T-helper 17 cell (primary cell): ENCODE results near the gene PAIP2. TPM values are rescaled to one million over a fixed set of nuclear protein-coding genes. Genes with fewer than 3 reads are reported as not detected.

Experiments used
- ATAC-seq: fragments of 150-1000 bp; cut with Tn5 transposase; 2 replicates; pipeline ENCODE4 v1.10.0; 2021; ENCODE audit warnings: mild to moderate bottlenecking, moderate library complexity
- DNase-seq, 3 donors: peaks; one replicate each; pipeline versions ENCODE4 v3.0.0 to v3.0.0-alpha.2; 2020 to 2021
- H3K9me3 ChIP-seq: one replicate; pipeline ENCODE4 v1.7.0; 2013; ENCODE audit warnings: low read length, mild to moderate bottlenecking; ENCODE audit not compliant: control insufficient read depth, poor library complexity, severe bottlenecking
- H3K27ac Mint-ChIP-seq: one replicate; pipeline ENCODE4 v1.8.0; 2022; ENCODE audit warnings: mild to moderate bottlenecking, moderate library complexity, mixed read lengths
- H3K27me3 Mint-ChIP-seq: one replicate; pipeline ENCODE4 v1.8.0; 2022; ENCODE audit warnings: mixed read lengths
- H3K36me3 Mint-ChIP-seq: one replicate; pipeline ENCODE4 v1.8.0; 2022; ENCODE audit warnings: low read depth, mixed read lengths
- H3K4me1 Mint-ChIP-seq: one replicate; pipeline ENCODE4 v1.8.0; 2022; ENCODE audit warnings: mild to moderate bottlenecking, mixed read lengths
- H3K4me3 Mint-ChIP-seq: one replicate; pipeline ENCODE4 v1.8.0; 2022; ENCODE audit warnings: mild to moderate bottlenecking, moderate library complexity, mixed read lengths
- total RNA-seq, 4 donors: library from RNA in 2 of 4; stranded (reverse) in 2 of 4; gene quantifications; one replicate each; pipeline ENCODE4 v1.2.3 and lab custom pipeline; 2022 to 2026

Gene PAIP2
- total RNA-seq, 2 donors from 2014 or later: 106 to 123 TPM

DNA sequence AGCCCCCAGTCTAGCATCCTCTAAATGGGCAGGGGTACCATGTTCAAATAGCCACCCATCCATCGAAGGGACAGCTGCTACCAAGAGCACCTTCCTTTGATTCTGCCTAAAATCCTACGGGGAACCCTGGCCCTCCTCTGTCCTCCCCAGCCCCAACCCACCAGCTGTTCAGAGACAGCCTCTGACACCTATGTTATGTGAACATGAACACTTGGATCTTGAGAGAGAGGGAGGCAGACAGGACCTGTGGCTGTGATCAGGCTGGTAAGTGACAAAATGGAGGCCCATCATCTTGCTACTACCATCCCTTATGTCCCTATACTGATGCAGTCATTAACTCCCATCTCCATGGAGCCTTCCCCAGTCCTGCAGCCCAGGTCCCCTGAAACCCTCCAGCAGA is 33.3 kb downstream of the PAIP2 start:
- Mint-ChIP-seq H3K27me3 (no peaks in the 10 kb centered on the region), H3K36me3 (no peaks in the 10 kb centered on the region), H3K4me1 (peaks cover 6% of the 10 kb centered on the region), H3K4me3 (no peak overlapping the region), H3K27ac (peak overlapping the region; percentile 3)
- H3K9me3 ChIP-seq: no peaks in the 10 kb centered on the region
- ATAC-seq: no peak
- no peak for DNase-seq

DNA sequence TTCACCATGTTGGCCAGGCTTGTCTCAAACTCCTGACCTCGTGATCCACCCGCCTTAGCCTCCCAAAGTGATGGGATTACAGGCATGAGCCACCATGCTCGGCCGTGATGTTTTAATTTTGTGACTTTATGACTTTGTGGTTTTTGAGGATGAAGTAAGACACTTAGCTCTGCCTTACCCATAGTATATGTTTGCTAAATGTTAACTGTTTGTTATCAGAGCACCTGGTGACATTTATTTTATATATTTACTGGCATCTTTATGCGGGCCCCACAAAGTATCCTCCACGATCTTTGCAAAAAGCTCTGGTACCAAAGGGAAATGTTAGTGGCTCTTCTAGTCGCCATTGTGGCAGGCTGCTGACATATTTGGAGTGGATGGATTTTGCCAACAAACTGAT is 34.7 kb downstream of the PAIP2 start:
- ATAC-seq (no peak), DNase-seq (no peak)
- no peak overlapping the region for H3K27ac Mint-ChIP-seq
- peaks cover 6% of the 10 kb centered on the region for H3K4me1 Mint-ChIP-seq
- H3K4me3 Mint-ChIP-seq: no peak overlapping the region
- no peaks in the 10 kb centered on the region for H3K9me3 ChIP-seq
- no peaks in the 10 kb centered on the region for H3K36me3 Mint-ChIP-seq
- H3K27me3 Mint-ChIP-seq: no peaks in the 10 kb centered on the region

DNA sequence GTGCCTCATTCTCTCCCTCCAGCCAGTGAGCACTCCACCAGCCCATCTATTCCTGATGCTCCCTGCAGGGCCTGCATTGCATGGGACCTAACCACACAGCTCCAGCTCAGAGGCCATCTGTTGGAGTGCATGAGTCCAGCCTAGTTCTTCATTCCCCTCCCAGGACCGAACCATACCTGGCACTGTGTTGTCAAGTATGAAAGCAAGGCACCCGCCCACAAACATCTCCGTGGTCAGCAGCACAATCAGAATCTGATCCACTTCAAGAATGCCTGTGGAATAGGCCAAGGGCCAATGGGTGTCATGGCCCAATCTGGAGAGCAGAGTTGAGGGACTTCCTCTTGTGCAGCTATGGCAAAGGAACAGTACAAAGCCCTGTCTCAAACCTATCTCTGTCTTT is 35.6 kb downstream of the PAIP2 start:
- Mint-ChIP-seq H3K36me3 (no peaks in the 10 kb centered on the region), H3K4me1 (peaks cover 6% of the 10 kb centered on the region), H3K27me3 (no peaks in the 10 kb centered on the region), H3K27ac (no peak overlapping the region), H3K4me3 (no peak overlapping the region)
- no peaks in the 10 kb centered on the region for H3K9me3 ChIP-seq
- DNase-seq (no peak), ATAC-seq (no peak)

DNA sequence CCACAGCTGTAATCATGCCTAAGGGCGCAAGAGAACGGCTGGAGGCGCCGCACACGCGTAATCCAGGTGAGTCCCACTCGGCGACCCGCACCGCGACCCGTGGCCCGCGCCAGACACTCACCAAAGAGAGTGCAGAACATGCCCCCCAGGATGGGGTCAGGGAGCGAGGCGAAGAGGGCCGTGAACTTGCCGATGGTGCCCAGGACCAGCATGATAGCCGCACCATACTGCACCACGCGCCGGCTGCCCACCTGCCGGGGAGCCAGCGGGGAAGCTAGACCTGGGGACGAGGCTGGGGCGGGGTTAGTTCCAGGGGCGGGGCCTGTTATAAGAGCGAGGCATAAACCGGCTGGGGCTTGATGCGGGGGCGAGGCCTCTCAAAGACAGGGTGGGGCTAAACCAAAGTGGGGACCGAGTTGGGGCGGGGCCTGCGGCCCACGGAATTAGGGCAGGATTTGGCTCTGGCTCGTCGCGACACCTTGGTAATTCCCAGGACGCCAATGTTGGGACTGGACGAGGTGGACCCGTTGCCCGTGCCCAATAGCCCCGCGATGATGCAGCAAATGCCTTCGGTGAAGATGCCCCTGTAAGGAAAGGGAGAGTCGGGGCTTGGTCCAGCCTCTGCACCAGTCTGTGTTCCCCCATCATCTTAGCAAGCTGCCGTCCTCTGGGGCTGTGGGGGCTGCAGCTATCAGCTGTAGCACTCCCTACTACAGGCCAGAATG is 36.6 kb downstream of the PAIP2 start:
- Mint-ChIP-seq H3K36me3 (no peaks in the 10 kb centered on the region), H3K4me1 (peaks cover 6% of the 10 kb centered on the region), H3K27ac (no peak overlapping the region), H3K4me3 (no peak overlapping the region), H3K27me3 (no peaks in the 10 kb centered on the region)
- ATAC-seq: no peak
- no peaks in the 10 kb centered on the region for H3K9me3 ChIP-seq
- no peak for DNase-seq

DNA sequence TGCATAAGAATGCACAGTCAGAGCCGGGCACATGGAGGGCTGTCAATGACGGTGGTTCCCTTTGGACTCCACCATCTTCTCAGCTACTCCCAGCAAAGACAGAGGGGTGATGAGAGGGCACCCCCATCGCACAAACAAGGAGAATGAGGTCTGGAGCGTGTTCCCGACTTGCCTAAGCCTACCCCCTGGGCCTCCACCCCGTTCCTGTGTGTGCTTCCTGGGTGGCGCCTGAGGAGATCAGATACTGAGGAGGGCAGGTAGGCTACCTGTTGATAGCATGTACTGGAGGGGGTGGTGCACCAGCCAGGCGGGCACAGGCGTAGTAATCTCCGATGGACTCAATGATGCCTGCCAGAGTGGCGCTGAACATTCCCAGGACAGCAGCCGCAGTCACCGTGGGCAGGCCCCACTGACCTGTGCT is 37.3 kb downstream of the PAIP2 start:
- Mint-ChIP-seq H3K4me1 (peaks cover 6% of the 10 kb centered on the region), H3K27me3 (no peaks in the 10 kb centered on the region), H3K4me3 (no peak overlapping the region), H3K27ac (no peak overlapping the region), H3K36me3 (no peaks in the 10 kb centered on the region)
- DNase-seq (no peak), ATAC-seq (no peak)
- no peaks in the 10 kb centered on the region for H3K9me3 ChIP-seq

DNA sequence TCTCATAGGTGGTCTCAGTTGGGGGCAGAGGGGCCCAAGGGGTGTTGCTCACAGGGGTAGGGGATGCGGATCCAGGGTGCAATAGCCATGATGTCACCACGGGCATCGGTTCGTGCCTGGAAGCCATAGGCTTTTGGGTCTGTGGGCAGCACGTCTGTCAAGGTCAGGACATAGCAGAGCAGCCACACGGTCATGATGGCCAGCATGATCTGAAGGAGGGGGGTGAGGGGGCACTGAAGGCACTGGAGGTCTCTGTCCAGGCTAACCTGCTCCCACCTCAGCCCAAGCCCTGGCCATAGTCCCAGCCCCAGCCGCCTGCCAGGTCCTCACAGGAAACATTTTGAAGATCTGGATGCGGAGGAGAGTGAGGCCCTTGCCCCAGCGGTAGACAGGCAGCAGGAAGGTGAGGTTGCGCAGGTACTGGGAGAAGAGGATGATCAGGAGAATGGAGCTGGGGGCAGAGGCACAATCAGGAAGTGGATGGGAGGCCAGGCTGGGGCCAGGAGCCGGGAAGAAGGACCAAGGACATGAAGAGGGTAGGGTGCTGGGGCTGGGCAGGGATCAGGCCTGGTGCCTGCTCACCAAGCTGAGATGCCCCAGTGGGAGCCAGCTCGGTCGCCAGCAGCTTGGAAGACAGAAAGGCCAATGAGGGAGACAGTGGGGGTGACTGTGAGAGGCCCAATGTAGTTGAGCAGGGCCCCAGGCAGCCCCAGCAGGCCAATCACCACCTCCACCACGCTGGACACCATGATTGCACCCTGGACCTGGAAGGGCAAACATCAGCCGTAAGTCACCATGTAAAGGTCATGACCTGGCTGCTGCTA is 38.2 kb downstream of the PAIP2 start:
- no peaks in the 10 kb centered on the region for H3K36me3 Mint-ChIP-seq
- no peaks in the 10 kb centered on the region for H3K9me3 ChIP-seq
- H3K27me3 Mint-ChIP-seq: no peaks in the 10 kb centered on the region
- DNase-seq (no peak), ATAC-seq (no peak)
- peak overlapping the region; percentile 28 for H3K4me3 Mint-ChIP-seq
- no peak overlapping the region for H3K27ac Mint-ChIP-seq
- H3K4me1 Mint-ChIP-seq: peaks cover 11% of the 10 kb centered on the region

DNA sequence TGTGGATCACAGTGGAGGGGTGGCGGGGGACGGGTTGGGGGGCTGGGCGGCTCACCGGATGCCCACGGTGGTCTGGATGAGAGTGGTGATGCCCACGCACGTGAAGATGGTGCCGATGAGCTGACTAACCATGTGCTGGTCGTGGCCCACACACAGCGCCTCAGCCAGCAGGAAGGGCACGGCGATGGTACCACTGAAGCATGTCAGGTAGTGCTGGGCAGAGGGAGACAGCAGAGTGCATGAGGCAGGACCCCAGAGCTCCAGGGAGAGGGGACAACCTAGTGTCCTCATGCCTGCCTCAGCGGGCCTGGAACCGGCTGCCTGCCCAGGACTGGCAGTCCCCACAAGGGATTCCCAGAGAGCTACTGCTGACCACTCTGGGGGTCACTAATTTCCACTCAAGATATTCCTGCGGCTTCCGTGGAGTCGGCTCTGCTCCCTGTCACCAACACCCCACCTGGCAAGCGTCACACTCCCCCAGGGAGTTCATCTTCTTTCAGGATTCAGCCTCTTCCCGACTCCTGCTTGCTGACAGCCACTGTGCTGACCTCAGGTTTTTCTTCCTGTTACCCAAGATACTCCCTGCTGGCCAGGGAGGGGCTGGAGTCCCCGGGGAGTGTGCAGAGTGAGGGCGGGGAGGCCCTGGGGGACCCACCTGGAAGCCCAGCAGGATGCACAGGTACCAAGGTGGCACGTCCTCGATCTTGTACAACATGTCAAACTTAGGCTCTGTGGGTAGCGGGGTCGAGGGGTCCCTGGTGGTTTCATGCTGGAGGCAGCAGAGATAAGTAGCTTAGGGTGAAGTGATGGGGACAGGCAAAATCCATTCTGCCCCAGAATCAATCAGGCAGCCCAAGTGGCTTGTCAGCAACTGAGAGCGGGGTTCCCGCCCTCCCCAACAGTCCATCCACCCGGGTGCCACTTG is 40.4 kb downstream of the PAIP2 start:
- peak overlapping the region; percentile 9 for H3K27ac Mint-ChIP-seq

DNA sequence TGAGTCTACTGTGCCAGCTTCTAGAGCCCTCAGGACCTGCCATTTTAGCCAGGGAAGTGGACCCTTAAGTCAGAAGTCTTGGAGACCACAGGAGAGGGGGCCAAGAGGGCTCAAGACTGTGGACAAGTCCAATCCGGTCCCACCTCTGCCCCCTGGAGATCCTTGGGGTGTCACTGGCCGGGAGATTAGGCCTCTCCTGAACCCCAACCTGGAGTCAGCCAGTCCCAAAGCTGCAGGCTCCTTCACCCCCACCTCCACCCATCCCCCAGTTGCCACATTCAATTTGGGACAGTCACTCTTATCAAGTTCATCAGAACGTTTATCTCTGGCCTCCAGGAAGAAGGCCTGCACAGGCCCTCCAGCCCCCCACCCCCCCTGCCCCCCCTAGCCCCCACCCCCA is 41.2 kb downstream of the PAIP2 start:
- H3K4me1 Mint-ChIP-seq: peaks cover 16% of the 10 kb centered on the region
- H3K27ac Mint-ChIP-seq: peak overlapping the region; percentile 9
- no peaks in the 10 kb centered on the region for H3K9me3 ChIP-seq
- no peaks in the 10 kb centered on the region for H3K27me3 Mint-ChIP-seq
- no peaks in the 10 kb centered on the region for H3K36me3 Mint-ChIP-seq
- ATAC-seq (no peak), DNase-seq (no peak)
- H3K4me3 Mint-ChIP-seq: no peak overlapping the region

More for the DNA sequence above, 40.4 kb downstream of the PAIP2 start:
- no peaks in the 10 kb centered on the region for H3K27me3 Mint-ChIP-seq
- H3K36me3 Mint-ChIP-seq: no peaks in the 10 kb centered on the region
- no peak overlapping the region for H3K4me3 Mint-ChIP-seq
- DNase-seq (no peak), ATAC-seq (no peak)
- H3K9me3 ChIP-seq: no peaks in the 10 kb centered on the region
- H3K4me1 Mint-ChIP-seq: peaks cover 16% of the 10 kb centered on the region

DNA sequence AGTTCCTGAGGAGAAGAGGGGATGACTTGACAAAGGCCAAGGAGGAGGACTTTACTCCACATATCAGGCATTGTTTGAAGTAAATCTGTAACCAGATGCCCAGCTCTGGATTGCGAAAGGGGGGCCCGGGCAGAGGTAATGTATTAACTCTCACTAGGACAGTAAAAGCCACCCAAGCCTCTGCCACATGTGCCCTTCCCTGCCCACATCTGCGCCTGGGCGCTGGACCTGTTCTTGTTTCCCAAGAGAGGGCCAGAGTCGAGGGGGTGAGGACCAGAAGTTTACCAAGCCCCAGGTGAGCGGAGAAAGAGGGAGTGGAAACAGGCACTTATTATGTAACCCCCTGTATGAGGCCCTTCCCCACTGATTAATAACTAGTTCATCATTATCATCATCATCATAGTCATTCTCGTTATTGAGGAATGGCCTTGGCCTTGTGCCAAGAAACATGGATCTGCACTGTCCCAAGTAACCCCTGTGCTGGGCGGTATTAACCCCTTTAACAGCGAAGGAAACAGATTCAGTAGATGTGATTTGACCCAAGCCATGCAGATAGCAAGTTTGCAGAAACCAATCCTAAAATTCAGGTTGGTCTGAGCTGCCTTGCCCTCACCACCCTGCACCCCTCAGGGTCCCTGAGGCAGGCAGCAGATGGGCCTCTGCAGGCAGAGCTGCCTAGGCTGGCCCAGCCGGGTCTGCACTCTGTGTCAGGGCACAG is 41.8 kb downstream of the PAIP2 start, which contains the start of gene SLC23A1:
SLC23A1 (minus strand) TSS at position 23 of the 718 bp plus-strand sequence. CDS start 44 bp downstream, outside the sequence.
- H3K27ac Mint-ChIP-seq: peak within 1 kb of the TSS; percentile 93
- no peak within 1 kb of the TSS for H3K4me3 Mint-ChIP-seq
- DNase-seq (no peak), ATAC-seq (no peak)
- no peaks in the 10 kb centered on the region for H3K27me3 Mint-ChIP-seq
- H3K36me3 Mint-ChIP-seq: no peaks in the 10 kb centered on the region
- no peaks in the 10 kb centered on the region for H3K9me3 ChIP-seq
- peaks cover 16% of the 10 kb centered on the region for H3K4me1 Mint-ChIP-seq

DNA sequence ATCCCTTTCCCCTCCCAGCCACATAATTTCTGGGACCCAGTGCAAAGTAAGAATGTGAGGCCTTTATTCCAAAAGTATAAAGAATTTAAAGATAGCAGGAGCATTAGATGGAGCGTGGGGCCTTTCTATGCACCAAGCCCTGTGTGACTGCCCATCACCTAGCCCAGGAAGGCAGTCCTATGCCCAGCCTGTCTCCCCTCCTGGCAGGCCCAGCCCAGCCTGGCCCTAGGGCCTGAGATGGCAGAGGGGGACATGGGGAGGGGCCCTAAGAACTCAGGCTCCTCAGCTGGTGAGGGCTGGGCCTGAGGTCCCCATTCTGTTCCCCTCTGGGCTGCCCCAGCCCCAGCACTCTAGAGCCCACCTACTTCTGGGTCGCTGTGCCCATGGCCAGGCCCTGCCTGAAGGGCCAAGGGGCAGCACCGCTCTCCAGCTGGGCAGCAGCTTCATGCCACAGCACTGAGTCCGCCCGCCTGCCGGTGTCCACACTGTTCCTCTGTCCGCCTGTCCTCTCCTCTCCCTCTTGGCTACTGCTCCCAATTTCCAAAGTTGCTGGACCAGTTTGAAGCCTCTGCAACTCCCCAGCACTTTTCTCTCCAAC is 42.4 kb downstream of the PAIP2 start:
- no peaks in the 10 kb centered on the region for H3K27me3 Mint-ChIP-seq
- no peaks in the 10 kb centered on the region for H3K9me3 ChIP-seq
- no peaks in the 10 kb centered on the region for H3K36me3 Mint-ChIP-seq
- ATAC-seq: no peak
- H3K4me3 Mint-ChIP-seq: peak overlapping the region; percentile 88
- no peak for DNase-seq
- peak overlapping the region; percentile 93 for H3K27ac Mint-ChIP-seq
- peaks cover 10% of the 10 kb centered on the region for H3K4me1 Mint-ChIP-seq

DNA sequence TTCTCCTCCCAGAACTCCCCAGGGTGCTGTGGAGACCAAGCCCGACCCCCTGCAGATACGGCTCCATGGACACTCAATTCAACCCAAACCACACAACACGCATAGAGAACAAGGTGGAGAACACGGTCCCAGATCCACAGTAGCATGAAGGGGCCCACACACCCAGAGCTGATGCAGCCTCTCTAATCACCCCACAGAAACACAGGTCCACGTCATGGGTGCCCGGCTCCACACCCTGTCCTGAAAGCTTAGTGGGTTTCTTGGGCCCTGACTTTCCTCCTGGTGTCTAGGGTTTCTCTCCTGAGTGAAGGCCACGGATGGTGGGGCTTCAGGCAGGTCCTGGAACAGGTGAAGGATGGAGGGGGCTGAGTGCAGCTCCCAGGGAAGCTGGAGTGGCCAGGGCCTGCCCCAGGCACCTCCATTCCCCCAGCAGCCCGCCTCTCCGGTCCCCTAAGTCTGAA is 43.0 kb downstream of the PAIP2 start:
- no peaks in the 10 kb centered on the region for H3K36me3 Mint-ChIP-seq
- no peaks in the 10 kb centered on the region for H3K9me3 ChIP-seq
- no peaks in the 10 kb centered on the region for H3K27me3 Mint-ChIP-seq
- DNase-seq: no peak
- H3K27ac Mint-ChIP-seq: peak overlapping the region; percentile 93
- peaks cover 13% of the 10 kb centered on the region for H3K4me1 Mint-ChIP-seq
- peak overlapping the region; percentile 88 for H3K4me3 Mint-ChIP-seq
- no peak for ATAC-seq
